Upper lobe of left lung (tissue), 6 donors: Measurements from ENCODE around the gene THOP1. TPM values are rescaled to one million over a fixed set of nuclear protein-coding genes. Genes with fewer than 3 reads are reported as not detected.

Source experiments
- ATAC-seq, 2 donors: fragments of 200-7000 bp; cut with Tn5 transposase; one replicate each; pipeline ENCODE4 v1.9.1; 2022; ENCODE audit warnings: mild to moderate bottlenecking in 2 of 2, moderate library complexity in 2 of 2; ENCODE audit not compliant: low FRiP score in 2 of 2
- DNase-seq, 2 donors: peaks; one replicate each; pipeline ENCODE4 v3.0.0-alpha.2; 2019 to 2020
- H3K27ac ChIP-seq, 4 donors: fragments of 200-600 bp; sonication (generic); one replicate each; pipeline ENCODE4 v1.5.1; 2016 to 2019
- H3K27me3 ChIP-seq, 4 donors: fragments of 200-600 bp; sonication (generic); one replicate each; pipeline ENCODE4 v1.5.1; 2017 to 2019
- H3K36me3 ChIP-seq, 4 donors: fragments of 200-600 bp; sonication (generic); one replicate each; pipeline ENCODE4 v1.5.1; 2016 to 2019
- H3K4me1 ChIP-seq, 4 donors: fragments of 200-600 bp; sonication (generic); one replicate each; pipeline ENCODE4 v1.5.1; 2018 to 2019
- H3K4me3 ChIP-seq, 4 donors: fragments of 200-600 bp; sonication (generic); one replicate each; pipeline ENCODE4 v1.5.1; 2017 to 2019; ENCODE audit warnings: mild to moderate bottlenecking in 2 of 4, moderate library complexity in 1 of 4
- H3K9me3 ChIP-seq, 4 donors: fragments of 200-600 bp; sonication (generic); one replicate each; pipeline ENCODE4 v1.5.1; 2018 to 2019
- CTCF ChIP-seq, 6 experiments: fragments of 450-650 bp in 4 of 6; fragments of 200-600 bp in 2 of 6; sonication (generic) in 2 of 6; IDR thresholded peaks; one replicate each; pipeline ENCODE4 v1.5.1; 2016 to 2019; ENCODE audit warnings: antibody characterized with exemption in 6 of 6
- EP300 ChIP-seq, 4 donors: sonication (generic); formaldehyde crosslinking; IDR thresholded peaks; one replicate each; pipeline ENCODE4 v1.5.1; 2017; ENCODE audit warnings: antibody characterized with exemption in 4 of 4, control low read depth in 2 of 4
- POLR2A ChIP-seq, 4 donors: fragments of 450-650 bp; IDR thresholded peaks; one replicate each; pipeline ENCODE4 v1.5.1; 2016 to 2017; ENCODE audit warnings: antibody characterized with exemption in 4 of 4, mild to moderate bottlenecking in 2 of 4
- POLR2AphosphoS5 ChIP-seq, 2 donors: sonication (generic); formaldehyde crosslinking; IDR thresholded peaks; one replicate each; pipeline ENCODE4 v1.5.1; 2017; ENCODE audit warnings: antibody characterized with exemption in 2 of 2
- WGBS, 2 donors: methylation state at CpG; one replicate each; pipeline ENCODE4 v1.1.5; 2017 to 2018; 5-methylcytosine and 5-hydroxymethylcytosine counted together
- total RNA-seq, 6 donors: library from RNA; depleted of rRNA in 4 of 6; stranded (reverse); fragments of >200 nt in 4 of 6; gene quantifications; one replicate each; pipeline versions ENCODE4 v1.1.0 to v1.2.1, GENCODE V29; 2016 to 2021
- donor health status: DM: no; HTN: no; CAD: no; lungs with moderate emphysema.
- donor health status: DM: no; HTN: yes; CAD: no; lungs with severe emphysema.

The THOP1 gene
- total RNA-seq, 6 donors from 2014 or later = 28.7 to 62.3 (median 43.1) TPM

GRCh38 chr19:2837430-2837829 is 52.1 kb downstream of the THOP1 start:
- no peak for DNase-seq
- Histone ChIP-seq H3K36me3 (peaks cover 0 to 32% (median 21%) of the 10 kb centered on the region in 4 donors), H3K9me3 (peaks cover 23 to 61% (median 53%) of the 10 kb centered on the region in 4 donors), H3K27ac (no peak overlapping the region), H3K4me1 (peaks cover 5 to 14% (median 10%) of the 10 kb centered on the region in 4 donors), H3K27me3 (no peaks in the 10 kb centered on the region), H3K4me3 (no peak overlapping the region)
- TF ChIP-seq POLR2AphosphoS5 (IDR thresholded peaks at IDR 0.05) (no peak), POLR2A (IDR thresholded peaks at IDR 0.05) (no peak), CTCF (IDR thresholded peaks at IDR 0.05) (no peak), EP300 (IDR thresholded peaks at IDR 0.05) (no peak)
- 86 to 95% methylated on average over 4 of the region's 4 CpGs for WGBS, 2 donors
- ATAC-seq = no peak

- Histone ChIP-seq H3K4me3 (peak within 1 kb of the TSS; percentile 81 to 99 (median 94)), H3K4me1 (peaks cover 12 to 18% (median 14%) of the 10 kb centered on the region in 4 donors), H3K36me3 (peaks cover 0 to 9% (median 0%) of the 10 kb centered on the region in 4 donors), H3K9me3 (peaks cover 0 to 25% (median 17%) of the 10 kb centered on the region in 4 donors), H3K27me3 (no peaks in the 10 kb centered on the region), H3K27ac (peak within 1 kb of the TSS; percentile 88 to 96 (median 90))
- DNase-seq = peak; percentile 98 to 100
- 0% methylated on average over 44 of the region's 106 CpGs; no CpG with 5 or more reads in 1 of the 2 donors for WGBS, 2 donors
- TF ChIP-seq POLR2AphosphoS5 (IDR thresholded peaks at IDR 0.05) (peak; percentile 49 to 61), EP300 (IDR thresholded peaks at IDR 0.05) (peak in 1 of 4 donors; percentile 14), CTCF (IDR thresholded peaks at IDR 0.05) (peak; percentile 58 to 89 (median 78)), POLR2A (IDR thresholded peaks at IDR 0.05) (peak in 2 of 4 donors; percentile 16 to 70)
- peak; percentile 99 for ATAC-seq
These were observed 55.8 kb downstream of the THOP1 start, which contains the start of gene ZNF555 for GRCh38 chr19:2840794-2841791. Gene ZNF555 (plus strand): TSS chr19:2841475. CDS start chr19:2841573, 98 bp downstream.

- peak overlapping the region; percentile 88 to 96 (median 90) for H3K27ac ChIP-seq
- H3K4me1 ChIP-seq = peaks cover 12 to 18% (median 14%) of the 10 kb centered on the region in 4 donors
- no peak for ATAC-seq
- no peaks in the 10 kb centered on the region for H3K27me3 ChIP-seq
- H3K9me3 ChIP-seq = peaks cover 0 to 22% (median 8%) of the 10 kb centered on the region in 4 donors
- WGBS, 2 donors = 7 to 17% methylated on average over 15 to 34 of the region's 62 CpGs
- peaks cover 0 to 8% (median 0%) of the 10 kb centered on the region in 4 donors for H3K36me3 ChIP-seq
- DNase-seq = peak in 1 of 2 donors; percentile 89
- H3K4me3 ChIP-seq = peak overlapping the region; percentile 81 to 99 (median 94)
- no peak for TF ChIP-seq POLR2AphosphoS5 (IDR thresholded peaks at IDR 0.05)
- TF ChIP-seq EP300 (IDR thresholded peaks at IDR 0.05) = no peak
- TF ChIP-seq CTCF (IDR thresholded peaks at IDR 0.05) = no peak
- TF ChIP-seq POLR2A (IDR thresholded peaks at IDR 0.05) = no peak
These were observed 56.7 kb downstream of the THOP1 start for GRCh38 chr19:2841855-2842574.

DNA sequence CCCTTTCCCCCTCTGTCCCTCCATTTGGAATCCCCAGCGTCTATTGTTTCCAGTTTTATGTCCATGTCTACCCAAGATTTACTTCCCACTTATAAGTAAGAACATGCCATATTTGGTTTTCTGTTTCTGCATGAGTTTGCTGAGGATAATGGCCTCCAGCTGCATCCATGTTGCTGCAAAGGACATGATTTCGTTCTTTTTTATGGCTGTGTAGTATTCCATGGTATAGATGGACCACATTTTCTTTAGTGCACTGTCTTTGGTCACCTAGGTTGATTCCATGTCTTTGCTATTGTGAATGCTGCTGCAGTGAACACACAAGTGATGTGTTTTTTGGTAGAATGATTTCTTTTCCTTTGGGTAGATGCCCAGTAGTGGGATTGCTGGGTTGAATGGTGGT is 59.8 kb downstream of the THOP1 start:
- DNase-seq = no peak

More for the DNA sequence above, 59.8 kb downstream of the THOP1 start:
- no peaks in the 10 kb centered on the region for H3K27me3 ChIP-seq
- H3K36me3 ChIP-seq = peaks cover 0 to 10% (median 0%) of the 10 kb centered on the region in 4 donors
- H3K27ac ChIP-seq = no peak overlapping the region
- no peak for ATAC-seq
- no peak overlapping the region for H3K4me3 ChIP-seq
- peaks cover 12 to 18% (median 14%) of the 10 kb centered on the region in 4 donors for H3K4me1 ChIP-seq
- peaks cover 5 to 25% (median 8%) of the 10 kb centered on the region in 4 donors for H3K9me3 ChIP-seq
- TF ChIP-seq CTCF (IDR thresholded peaks at IDR 0.05) (no peak), EP300 (IDR thresholded peaks at IDR 0.05) (no peak), POLR2AphosphoS5 (IDR thresholded peaks at IDR 0.05) (no peak), POLR2A (IDR thresholded peaks at IDR 0.05) (no peak)
- 93% methylated on average over 2 of the region's 2 CpGs for WGBS, 2 donors
